Hepatocyte (in vitro differentiated cells): ENCODE measurements around the gene STX8. TPM values are rescaled to one million over a fixed set of nuclear protein-coding genes. Genes with fewer than 3 reads are reported as not detected.

ENCODE experiments used
- DNase-seq: peaks from one replicate; pipeline ENCODE4 v3.0.0-alpha.2; 2016; ENCODE audit warnings: low spot score
- H2AFZ ChIP-seq: fragments of 200-600 bp; sonication (generic); 2 replicates; pipeline ENCODE4 v1.6.0; 2016; ENCODE audit warnings: antibody characterized with exemption, mild to moderate bottlenecking
- H3K27ac ChIP-seq: fragments of 200-600 bp; sonication (generic); 2 replicates; pipeline ENCODE4 v1.5.1; 2016; ENCODE audit warnings: mild to moderate bottlenecking
- H3K27me3 ChIP-seq: fragments of 200-600 bp; sonication (generic); 2 replicates; pipeline ENCODE4 v1.6.1; 2016
- H3K36me3 ChIP-seq: fragments of 200-600 bp; sonication (generic); replicated peaks from 2 replicates; pipeline ENCODE4 v1.5.1; 2016; ENCODE audit warnings: low read depth; ENCODE audit not compliant: insufficient read depth
- H3K4me1 ChIP-seq: fragments of 200-600 bp; sonication (generic); 2 replicates; pipeline ENCODE4 v1.5.1; 2016; ENCODE audit warnings: mild to moderate bottlenecking, moderate library complexity; ENCODE audit not compliant: insufficient read depth
- H3K4me2 ChIP-seq: fragments of 200-600 bp; sonication (generic); 2 replicates; pipeline ENCODE4 v1.6.0; 2016
- H3K4me3 ChIP-seq: fragments of 200-600 bp; sonication (generic); 2 replicates; pipeline ENCODE4 v1.5.1; 2016; ENCODE audit warnings: mild to moderate bottlenecking
- H3K79me2 ChIP-seq: fragments of 200-600 bp; sonication (generic); 2 replicates; pipeline ENCODE4 v1.6.0; 2017; ENCODE audit warnings: mild to moderate bottlenecking
- H3K9me2 ChIP-seq: fragments of 200-600 bp; sonication (generic); replicated peaks from 2 replicates; pipeline ENCODE4 v1.6.0; 2017; ENCODE audit warnings: mild to moderate bottlenecking; ENCODE audit not compliant: insufficient read depth
- H3K9me3 ChIP-seq: fragments of 200-600 bp; sonication (generic); 2 replicates; pipeline ENCODE4 v1.5.1; 2016; ENCODE audit warnings: low read depth, mild to moderate bottlenecking
- H4K20me1 ChIP-seq: fragments of 200-600 bp; sonication (generic); 2 replicates; pipeline ENCODE4 v1.6.0; 2016; ENCODE audit warnings: mild to moderate bottlenecking; ENCODE audit not compliant: insufficient read depth, poor library complexity, severe bottlenecking
- CTCF ChIP-seq: fragments of 200-600 bp; sonication (generic); IDR thresholded peaks from 2 replicates; pipeline ENCODE4 v1.5.1; 2016; ENCODE audit warnings: antibody characterized with exemption, mild to moderate bottlenecking; ENCODE audit not compliant: poor library complexity
- EZH2 ChIP-seq: fragments of 200-600 bp; sonication (generic); IDR thresholded peaks from 2 replicates; pipeline ENCODE4 v1.6.1; 2016; ENCODE audit warnings: antibody characterized with exemption, mild to moderate bottlenecking, borderline replicate concordance
- EZH2phosphoT487 ChIP-seq: fragments of 200-600 bp; sonication (generic); IDR thresholded peaks from one replicate; pipeline ENCODE4 v1.6.1; 2018; ENCODE audit warnings: antibody characterized with exemption, mild to moderate bottlenecking, low read depth, moderate library complexity; ENCODE audit not compliant: unreplicated experiment, severe bottlenecking
- WGBS: methylation state at CpG from one replicate; pipeline ENCODE4 v1.1.6; 2016; ENCODE audit warnings: low lambda C conversion rate; ENCODE audit errors: missing lambda C conversion rate; 5-methylcytosine and 5-hydroxymethylcytosine counted together
- polyA plus RNA-seq: library from polyadenylated mRNA; unstranded; fragments of >200 nt; fragmentation: Nextera tagmentation; extraction: Ambion mirVana; gene quantifications from 2 replicates; pipeline ENCODE4 v1.2.1, GENCODE V29; 2016
- total RNA-seq: library from RNA; depleted of rRNA; stranded (reverse); fragments of >200 nt; gene quantifications from 2 replicates; pipeline ENCODE4 v1.2.3, GENCODE V29; 2014

Gene STX8
- total and polyA plus RNA-seq, 2 experiments from 2014 or later, result 40.6 to 64.7 TPM

GRCh38 chr17:9446528-9446927, 129.1 kb downstream of the STX8 start:
- no peaks in the 10 kb centered on the region for H3K4me1 ChIP-seq

GRCh38 chr17:9445424-9445823, 130.2 kb downstream of the STX8 start:
- WGBS, result 83% methylated on average over 3 of the region's 7 CpGs

More at GRCh38 chr17:9446528-9446927, 129.1 kb downstream of the STX8 start:
- H3K79me2 ChIP-seq, result no peaks in the 10 kb centered on the region
- TF ChIP-seq EZH2phosphoT487, result no peak
- no peak for TF ChIP-seq EZH2
- TF ChIP-seq CTCF, result no peak
- H3K36me3 ChIP-seq, result no peaks in the 10 kb centered on the region
- no peaks in the 10 kb centered on the region for H3K9me2 ChIP-seq
- no peaks in the 10 kb centered on the region for H3K27me3 ChIP-seq
- H3K4me2 ChIP-seq, result no peak overlapping the region
- WGBS, result 82% methylated on average over 4 of the region's 4 CpGs
- no peak overlapping the region for H2AFZ ChIP-seq
- no peak for DNase-seq
- no peak overlapping the region for H3K27ac ChIP-seq
- no peaks in the 10 kb centered on the region for H3K9me3 ChIP-seq
- H3K4me3 ChIP-seq, result no peak overlapping the region
- H4K20me1 ChIP-seq, result no peaks in the 10 kb centered on the region

GRCh38 chr17:9444687-9445086, 130.9 kb downstream of the STX8 start:
- no peak overlapping the region for H3K4me2 ChIP-seq
- no peaks in the 10 kb centered on the region for H3K9me3 ChIP-seq
- H2AFZ ChIP-seq, result no peak overlapping the region
- H3K4me1 ChIP-seq, result no peaks in the 10 kb centered on the region
- no peaks in the 10 kb centered on the region for H3K27me3 ChIP-seq
- H3K79me2 ChIP-seq, result no peaks in the 10 kb centered on the region
- no peaks in the 10 kb centered on the region for H3K9me2 ChIP-seq
- DNase-seq, result no peak
- no peak overlapping the region for H3K4me3 ChIP-seq
- H3K27ac ChIP-seq, result no peak overlapping the region
- TF ChIP-seq CTCF (no peak), EZH2 (no peak), EZH2phosphoT487 (no peak)
- H4K20me1 ChIP-seq, result no peaks in the 10 kb centered on the region
- 64% methylated on average over 5 of the region's 5 CpGs for WGBS
- H3K36me3 ChIP-seq, result peaks cover 2% of the 10 kb centered on the region

More at GRCh38 chr17:9445424-9445823, 130.2 kb downstream of the STX8 start:
- no peaks in the 10 kb centered on the region for H3K79me2 ChIP-seq
- no peaks in the 10 kb centered on the region for H3K9me2 ChIP-seq
- no peaks in the 10 kb centered on the region for H3K27me3 ChIP-seq
- no peaks in the 10 kb centered on the region for H3K4me1 ChIP-seq
- H3K4me3 ChIP-seq, result no peak overlapping the region
- H3K9me3 ChIP-seq, result no peaks in the 10 kb centered on the region
- no peak overlapping the region for H3K27ac ChIP-seq
- no peaks in the 10 kb centered on the region for H4K20me1 ChIP-seq
- no peak overlapping the region for H2AFZ ChIP-seq
- no peaks in the 10 kb centered on the region for H3K36me3 ChIP-seq
- DNase-seq, result no peak
- no peak overlapping the region for H3K4me2 ChIP-seq
- TF ChIP-seq EZH2 (no peak), CTCF (no peak), EZH2phosphoT487 (no peak)

GRCh38 chr17:9443811-9444210, 131.8 kb downstream of the STX8 start:
- Histone ChIP-seq H3K9me3 (no peaks in the 10 kb centered on the region), H3K79me2 (no peaks in the 10 kb centered on the region), H3K27ac (no peak overlapping the region), H3K27me3 (no peaks in the 10 kb centered on the region), H3K4me1 (no peaks in the 10 kb centered on the region), H3K4me2 (no peak overlapping the region), H2AFZ (no peak overlapping the region), H3K36me3 (peaks cover 2% of the 10 kb centered on the region), H3K4me3 (no peak overlapping the region), H4K20me1 (no peaks in the 10 kb centered on the region), H3K9me2 (no peaks in the 10 kb centered on the region)
- no peak for DNase-seq
- 96% methylated on average over 5 of the region's 5 CpGs for WGBS
- no peak for TF ChIP-seq EZH2phosphoT487
